ENCODE results near the gene TRAF1. TPM values are rescaled to one million over a fixed set of nuclear protein-coding genes. Genes with fewer than 3 reads are reported as not detected.

The TRAF1 gene
- total RNA-seq, 4 donors from 2014 or later: 1.2 to 14.3 (median 7.1) TPM

DNA sequence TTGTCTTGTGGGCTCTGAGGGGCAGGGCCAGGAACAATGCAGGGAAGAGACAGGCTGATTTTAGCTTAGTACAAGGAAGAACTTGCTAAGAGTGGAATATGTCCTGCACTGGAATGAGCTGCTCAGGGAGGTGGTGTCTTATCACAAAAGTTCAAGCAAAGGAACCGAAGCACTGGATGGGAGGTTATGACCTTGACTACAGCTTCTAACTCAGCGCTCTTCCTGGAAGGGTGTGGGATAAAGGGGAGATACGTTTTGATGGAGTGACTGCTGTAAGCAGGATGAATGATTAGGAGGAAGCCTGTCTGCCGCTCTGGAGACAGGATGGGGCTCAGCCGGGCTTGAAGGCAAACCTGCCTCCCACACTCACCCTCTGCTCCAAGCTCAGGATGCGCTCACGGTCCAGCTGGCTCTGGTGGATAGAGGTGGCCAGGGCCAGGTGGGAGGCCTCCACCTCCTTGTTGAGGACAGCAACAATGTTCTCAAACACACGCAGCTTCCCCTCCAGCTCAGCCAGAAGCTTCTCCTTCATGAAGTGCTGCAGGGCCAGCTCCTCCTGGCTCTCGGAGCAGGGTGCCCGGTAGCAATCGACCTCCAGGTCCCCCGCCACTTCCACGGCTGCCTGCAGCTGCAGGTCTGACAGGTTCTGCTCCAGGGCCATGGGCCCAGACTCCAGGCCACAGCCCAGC lies 13.5 kb downstream of the TRAF1 start:
- WGBS, 2 donors (ENCODE audit: low coverage in 1 of 2): 91 to 97% methylated on average over 7 to 9 of the region's 13 CpGs
- Histone ChIP-seq H3K36me3 (peaks cover 0 to 54% of the 10 kb centered on the region in 2 donors), H3K4me1 (peaks cover 0 to 37% (median 3%) of the 10 kb centered on the region in 3 donors), H3K9me3 (no peaks in the 10 kb centered on the region), H3K27ac (no peak overlapping the region), H3K27me3 (no peaks in the 10 kb centered on the region), H3K4me3 (no peak overlapping the region)
- no peak for ATAC-seq
- no peak for TF ChIP-seq POLR2AphosphoS5 (IDR thresholded peaks at IDR 0.05)
- no peak for TF ChIP-seq EP300 (IDR thresholded peaks at IDR 0.05)
- no peak for TF ChIP-seq POLR2A (IDR thresholded peaks at IDR 0.05)
- TF ChIP-seq, protein P1, sequence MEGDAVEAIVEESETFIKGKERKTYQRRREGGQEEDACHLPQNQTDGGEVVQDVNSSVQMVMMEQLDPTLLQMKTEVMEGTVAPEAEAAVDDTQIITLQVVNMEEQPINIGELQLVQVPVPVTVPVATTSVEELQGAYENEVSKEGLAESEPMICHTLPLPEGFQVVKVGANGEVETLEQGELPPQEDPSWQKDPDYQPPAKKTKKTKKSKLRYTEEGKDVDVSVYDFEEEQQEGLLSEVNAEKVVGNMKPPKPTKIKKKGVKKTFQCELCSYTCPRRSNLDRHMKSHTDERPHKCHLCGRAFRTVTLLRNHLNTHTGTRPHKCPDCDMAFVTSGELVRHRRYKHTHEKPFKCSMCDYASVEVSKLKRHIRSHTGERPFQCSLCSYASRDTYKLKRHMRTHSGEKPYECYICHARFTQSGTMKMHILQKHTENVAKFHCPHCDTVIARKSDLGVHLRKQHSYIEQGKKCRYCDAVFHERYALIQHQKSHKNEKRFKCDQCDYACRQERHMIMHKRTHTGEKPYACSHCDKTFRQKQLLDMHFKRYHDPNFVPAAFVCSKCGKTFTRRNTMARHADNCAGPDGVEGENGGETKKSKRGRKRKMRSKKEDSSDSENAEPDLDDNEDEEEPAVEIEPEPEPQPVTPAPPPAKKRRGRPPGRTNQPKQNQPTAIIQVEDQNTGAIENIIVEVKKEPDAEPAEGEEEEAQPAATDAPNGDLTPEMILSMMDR (IDR thresholded peaks at IDR 0.05): no peak

DNA sequence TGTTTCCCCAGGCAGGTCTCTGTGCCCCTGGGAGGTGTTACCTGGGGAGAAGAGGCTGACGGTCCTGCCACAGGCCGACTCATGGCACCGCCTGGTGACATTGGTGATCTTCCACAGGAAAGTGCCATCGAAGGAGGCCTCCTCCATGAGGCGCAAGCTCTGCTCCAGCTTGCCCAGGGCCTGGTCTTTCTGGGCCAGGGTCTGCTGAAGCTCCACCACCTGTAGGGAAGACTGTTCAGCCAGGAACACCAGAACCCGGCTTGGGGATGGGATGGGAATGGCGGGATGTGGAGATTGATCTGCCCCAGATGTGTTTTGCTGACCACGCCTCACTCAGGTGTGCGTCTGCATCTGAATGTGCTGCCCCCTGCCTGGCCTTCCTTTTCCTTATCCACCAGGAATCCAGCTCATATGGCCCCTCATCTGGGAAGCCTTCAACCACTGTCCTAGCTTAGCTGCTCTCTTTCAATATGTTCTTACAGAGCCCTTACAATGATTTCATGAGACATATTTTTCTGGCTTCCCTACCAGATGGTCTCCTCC lies 15.2 kb downstream of the TRAF1 start:
- H3K4me3 ChIP-seq: no peak overlapping the region
- no peak overlapping the region for H3K27ac ChIP-seq
- no peaks in the 10 kb centered on the region for H3K9me3 ChIP-seq
- WGBS, 2 donors (ENCODE audit: low coverage in 1 of 2): 100% methylated on average over 1 to 2 of the region's 9 CpGs
- H3K4me1 ChIP-seq: peaks cover 0 to 26% (median 0%) of the 10 kb centered on the region in 3 donors
- peaks cover 0 to 60% of the 10 kb centered on the region in 2 donors for H3K36me3 ChIP-seq
- no peak for ATAC-seq
- TF ChIP-seq, protein P1 (IDR thresholded peaks at IDR 0.05): no peak
- TF ChIP-seq POLR2A (IDR thresholded peaks at IDR 0.05): no peak
- no peak for TF ChIP-seq EP300 (IDR thresholded peaks at IDR 0.05)
- no peak for TF ChIP-seq POLR2AphosphoS5 (IDR thresholded peaks at IDR 0.05)
- H3K27me3 ChIP-seq: no peaks in the 10 kb centered on the region

DNA sequence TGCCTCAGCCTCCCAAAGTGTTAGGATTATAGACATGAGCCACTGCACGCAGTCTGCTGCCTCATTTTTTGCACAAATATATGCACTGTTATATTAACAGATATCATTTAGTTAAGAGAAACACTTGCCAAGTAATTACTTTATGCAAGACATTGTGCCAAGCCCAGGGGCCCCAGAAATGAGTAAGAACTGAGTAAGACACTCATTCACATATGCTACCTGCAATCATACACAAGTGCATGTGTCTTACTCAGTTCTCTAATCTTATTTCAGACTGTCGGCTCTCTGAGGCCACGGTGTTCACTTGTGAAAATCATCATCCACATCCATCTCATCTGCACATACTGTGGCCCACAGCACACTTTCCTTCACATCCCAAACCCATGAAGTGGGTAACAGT lies 16.0 kb downstream of the TRAF1 start:
- TF ChIP-seq EP300 (IDR thresholded peaks at IDR 0.05) (no peak), POLR2A (IDR thresholded peaks at IDR 0.05) (no peak), POLR2AphosphoS5 (IDR thresholded peaks at IDR 0.05) (no peak)
- TF ChIP-seq, protein P1 (IDR thresholded peaks at IDR 0.05): no peak
- no peaks in the 10 kb centered on the region for H3K9me3 ChIP-seq
- H3K4me1 ChIP-seq: peaks cover 0 to 19% (median 0%) of the 10 kb centered on the region in 3 donors
- 81 to 100% methylated on average over 2 to 3 of the region's 3 CpGs for WGBS, 2 donors (ENCODE audit: low coverage in 1 of 2)
- ATAC-seq: no peak
- no peak overlapping the region for H3K27ac ChIP-seq
- peaks cover 0 to 60% of the 10 kb centered on the region in 2 donors for H3K36me3 ChIP-seq
- H3K27me3 ChIP-seq: no peaks in the 10 kb centered on the region
- no peak overlapping the region for H3K4me3 ChIP-seq

DNA sequence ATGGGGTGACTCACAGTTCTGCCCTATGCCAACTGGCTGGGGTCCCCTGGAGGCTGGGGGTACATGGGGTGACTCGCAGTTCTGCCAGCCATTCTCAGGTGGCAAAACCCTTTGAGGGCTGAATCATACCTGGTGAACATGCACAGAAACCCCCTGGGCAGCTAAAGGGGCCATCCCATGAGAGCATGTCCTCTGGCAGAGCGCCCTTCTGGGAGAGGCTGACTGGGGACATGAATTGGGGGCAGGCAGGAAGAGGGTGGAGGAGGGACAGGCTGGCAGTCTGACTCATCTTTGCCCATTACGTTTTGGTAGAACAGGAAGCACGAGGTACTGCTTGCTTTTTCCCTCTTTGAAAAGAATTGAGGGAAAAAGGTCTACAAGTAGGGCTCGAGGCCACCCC lies 16.7 kb downstream of the TRAF1 start:
- Histone ChIP-seq H3K4me1 (peaks cover 0 to 12% (median 0%) of the 10 kb centered on the region in 3 donors), H3K4me3 (no peak overlapping the region), H3K27ac (no peak overlapping the region), H3K27me3 (no peaks in the 10 kb centered on the region), H3K9me3 (no peaks in the 10 kb centered on the region), H3K36me3 (peaks cover 0 to 64% of the 10 kb centered on the region in 2 donors)
- no peak for ATAC-seq
- no peak for TF ChIP-seq EP300 (IDR thresholded peaks at IDR 0.05)
- TF ChIP-seq, protein P1 (IDR thresholded peaks at IDR 0.05): no peak
- TF ChIP-seq POLR2A (IDR thresholded peaks at IDR 0.05): no peak
- TF ChIP-seq POLR2AphosphoS5 (IDR thresholded peaks at IDR 0.05): no peak
- 58 to 80% methylated on average over 2 of the region's 5 CpGs for WGBS, 2 donors (ENCODE audit: low coverage in 1 of 2)
